Measurements from ENCODE around the gene POLR2J3.
"Not testable (repeated sequence)": the region's sequence is repeated elsewhere in the genome, so short reads cannot be mapped to it uniquely, and the experiment has no call there.

Gene POLR2J3

DNA sequence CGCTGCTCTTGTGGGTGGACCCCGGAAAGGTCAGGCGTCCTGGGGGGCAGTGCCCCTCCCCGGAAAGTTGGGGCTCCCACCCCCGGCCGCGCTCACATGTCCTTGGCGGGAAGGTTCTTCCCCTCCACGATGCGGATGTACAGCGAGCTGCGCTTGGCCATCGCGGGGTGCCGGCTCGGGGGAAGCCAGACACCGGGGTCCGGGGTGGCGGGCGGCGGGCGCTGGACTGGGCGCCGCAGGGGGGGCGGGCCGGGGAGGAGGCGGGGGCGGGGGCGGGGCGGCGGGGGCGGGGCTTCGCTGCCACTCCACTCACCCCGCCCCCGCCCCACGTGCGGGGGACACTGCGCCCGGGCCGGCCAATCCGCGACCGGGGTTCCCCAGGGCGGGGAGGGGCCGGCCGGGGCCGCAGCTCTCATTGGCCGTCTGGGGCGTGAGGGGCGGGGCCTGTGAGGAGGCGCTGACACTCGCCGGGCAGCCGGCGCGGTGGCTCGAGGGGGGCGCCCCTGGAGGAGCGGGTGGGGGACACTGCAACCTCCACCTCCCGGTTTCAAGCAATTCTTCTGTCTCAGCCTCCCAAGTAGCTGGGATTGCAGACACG is 54.7 kb downstream of the POLR2J3 start, which contains the start of gene RASA4B:
TSS of gene RASA4B (minus strand) at position 228 of the 598 bp plus-strand sequence. CDS start at position 161, 67 bp downstream.
- H3K9me3 Mint-ChIP-seq; H3K27ac Mint-ChIP-seq; H3K4me1 Mint-ChIP-seq (ENCODE audit: low read depth); H3K27me3 Mint-ChIP-seq; intact Hi-C loops (cut with micrococcal nuclease); H3K36me3 Mint-ChIP-seq (ENCODE audit: low read depth): not testable (repeated sequence)
- peak within 1 kb of the TSS; percentile 23 for H3K4me3 Mint-ChIP-seq
